Right ventricle myocardium superior (tissue), 1 donor: ENCODE measurements around the gene SMYD3. TPM values are rescaled to one million over a fixed set of nuclear protein-coding genes. Genes with fewer than 3 reads are reported as not detected.
"Not testable (repeated sequence)": the region's sequence is repeated elsewhere in the genome, so short reads cannot be mapped to it uniquely, and the experiment has no call there.

Experiments used
- ATAC-seq: fragments of 200-7000 bp; cut with Tn5 transposase; one replicate; pipeline ENCODE4 v1.9.1; 2020; ENCODE audit warnings: mild to moderate bottlenecking; ENCODE audit not compliant: poor library complexity
- DNase-seq: peaks from one replicate; pipeline ENCODE4 v3.0.0-alpha.2; 2020
- intact Hi-C: fragments of 100-400 bp; cut with DNase I; formaldehyde crosslinking; loops from one replicate; pipeline ENCODE4 v1.11.2; 2022
- total RNA-seq: library from RNA; stranded (reverse); fragmentation: NEBNext Ultra II Directional; extraction: Animal tissue kit (Norgen Biotek cat#: 25700); gene quantifications from one replicate; pipeline ENCODE4 v1.2.1, GENCODE V29; 2021
- donor health status: DM: no; HTN: yes; CAD: no; lungs with severe emphysema.

The SMYD3 gene
- total RNA-seq, 1 donor from 2014 or later, result 9.4 TPM

GRCh38 chr1:245987577-245987976, 519.5 kb downstream of the SMYD3 start:
- intact Hi-C loops, result no loop called here
- ATAC-seq, result no peak
- no peak for DNase-seq

DNA sequence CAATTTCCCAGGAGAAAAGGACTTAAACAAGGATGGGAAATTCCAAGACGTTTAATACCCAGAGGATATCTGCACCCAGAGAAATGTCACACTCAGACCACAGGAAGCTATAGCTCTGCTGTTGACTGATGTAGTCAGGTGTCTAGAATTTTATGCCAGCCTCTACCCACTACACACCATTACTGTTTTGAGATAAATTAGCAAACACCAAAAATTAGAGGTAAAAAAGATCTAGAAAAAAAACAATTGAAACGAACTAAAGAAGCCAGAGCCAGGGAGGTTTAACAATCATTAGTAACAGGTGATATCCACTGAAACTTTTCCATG, 519.9 kb downstream of the SMYD3 start:
- DNase-seq (no peak), ATAC-seq (no peak)
- intact Hi-C loops, result no loop called here

DNA sequence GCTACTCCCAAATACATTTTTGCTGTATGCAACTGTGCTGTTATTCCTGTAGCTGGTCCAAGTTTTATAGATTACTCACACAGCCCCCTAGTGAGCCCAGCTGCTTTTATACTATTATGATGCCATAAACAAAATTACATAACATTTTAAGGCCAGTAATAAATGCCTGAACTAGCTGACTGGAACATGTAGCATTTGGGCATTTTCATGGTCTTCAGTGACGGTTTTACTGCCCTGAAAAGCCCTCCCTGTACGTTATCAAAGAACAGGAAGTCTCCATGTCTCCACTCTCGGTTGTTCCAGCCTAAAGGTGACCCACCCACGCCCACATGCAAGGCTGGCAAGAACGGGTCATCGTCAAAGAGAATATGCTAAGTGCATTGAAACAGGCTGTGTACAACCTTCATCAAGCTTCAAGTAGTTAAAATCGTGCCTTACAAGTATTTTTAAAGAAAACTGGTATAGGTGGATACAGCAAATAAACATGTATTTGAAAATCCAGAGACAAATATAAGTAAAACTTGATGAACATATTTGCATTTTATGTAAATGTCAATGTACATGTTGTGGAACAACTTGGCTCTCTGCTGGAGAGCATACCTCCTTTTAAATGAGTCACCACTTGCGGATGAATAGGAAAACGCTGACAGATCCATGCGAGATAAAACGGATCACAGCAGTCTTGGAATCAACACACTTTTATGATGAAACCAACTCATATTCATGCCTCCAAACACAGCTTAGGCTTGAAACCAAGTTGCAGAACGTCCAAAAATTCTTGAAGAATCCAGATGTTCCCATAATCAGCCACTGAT, 520.5 kb downstream of the SMYD3 start:
- DNase-seq (no peak), ATAC-seq (no peak)
- intact Hi-C loops, result no loop called here

DNA sequence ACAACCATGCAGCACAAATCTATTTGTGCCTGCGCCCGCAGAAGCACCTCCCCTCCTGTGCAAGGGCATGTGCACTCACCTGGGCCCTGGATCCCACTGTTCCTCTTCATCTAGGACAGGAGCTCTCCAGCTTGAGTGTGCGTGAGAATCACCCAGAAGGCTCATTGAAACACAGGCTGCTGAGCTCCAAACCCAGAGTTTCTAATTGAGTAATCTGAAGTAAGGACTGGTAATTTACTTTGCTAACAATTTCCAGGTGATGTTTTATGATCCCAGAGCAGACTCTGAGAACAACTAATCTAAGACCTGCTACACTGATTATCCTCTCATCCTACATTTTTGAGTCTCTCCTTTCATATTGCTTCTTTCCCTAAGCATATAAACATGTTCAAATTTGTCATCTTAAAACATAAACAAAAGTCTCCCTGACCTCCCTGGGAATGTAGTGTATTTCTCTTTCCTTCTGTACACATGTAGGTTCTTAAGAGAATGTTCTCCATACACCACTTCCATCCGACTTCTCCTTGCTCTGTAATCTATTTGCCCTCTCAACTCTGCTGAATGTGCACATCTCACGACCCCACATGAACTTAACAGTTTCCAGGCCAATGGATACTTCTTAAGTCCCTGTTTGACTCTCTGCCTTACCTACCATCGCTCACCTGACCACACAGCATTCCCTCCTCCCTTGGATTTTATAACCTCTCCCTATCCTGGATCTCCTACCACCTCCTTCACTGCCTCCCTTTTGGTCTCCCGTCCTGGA, 522.5 kb downstream of the SMYD3 start:
- intact Hi-C loops, result no loop called here
- ATAC-seq (no peak), DNase-seq (no peak)

GRCh38 chr1:245983294-245983967, 523.6 kb downstream of the SMYD3 start:
- ATAC-seq (no peak), DNase-seq (no peak)
- intact Hi-C loops, result no loop called here

DNA sequence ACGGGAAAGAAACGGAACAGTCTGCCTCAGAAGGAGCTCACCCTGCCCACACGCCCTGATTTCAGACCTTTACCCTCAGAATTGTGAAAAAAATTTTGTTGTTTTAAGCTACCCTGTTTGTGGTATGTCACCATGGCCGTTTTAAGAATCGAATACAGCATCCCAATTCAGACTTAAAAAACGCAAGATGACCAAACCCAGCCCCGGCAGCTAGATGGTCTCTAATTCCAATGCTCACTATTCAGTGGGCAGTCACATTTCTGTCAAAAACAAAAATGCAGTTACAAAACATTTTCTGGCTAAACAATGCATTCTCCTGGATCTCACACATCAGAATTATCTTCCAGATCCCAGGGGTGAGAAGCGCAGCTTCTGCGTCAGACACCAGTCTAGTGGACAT, 527.5 kb downstream of the SMYD3 start:
- no peak for DNase-seq
- ATAC-seq, result no peak
- intact Hi-C loops, result no loop called here

GRCh38 chr1:245978915-245979314, 528.2 kb downstream of the SMYD3 start:
- ATAC-seq, result no peak
- DNase-seq, result no peak
- intact Hi-C loops, result no loop called here

DNA sequence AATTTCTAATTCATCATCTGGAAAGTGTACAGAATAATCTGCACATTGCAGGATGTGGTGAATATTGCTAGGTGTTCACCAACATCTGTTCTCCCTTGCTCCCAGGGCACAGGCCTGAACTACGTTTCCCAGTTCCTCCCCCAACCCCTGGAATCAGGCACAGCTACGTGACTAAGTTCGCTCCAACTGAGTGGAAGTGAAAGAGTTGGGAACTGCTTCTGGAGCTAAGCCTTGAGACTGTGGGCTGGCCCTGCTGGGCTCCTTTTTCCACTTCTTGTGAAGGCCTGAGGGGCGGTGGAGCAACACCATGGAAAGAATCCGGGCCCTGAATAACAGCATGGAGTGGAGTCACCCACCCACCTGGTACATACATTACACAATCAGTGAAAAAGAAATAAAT, 534.6 kb downstream of the SMYD3 start:
- intact Hi-C loops, result no loop called here
- DNase-seq (no peak), ATAC-seq (no peak)

GRCh38 chr1:245971711-245972085, 535.4 kb downstream of the SMYD3 start:
- DNase-seq (no peak), ATAC-seq (no peak)
- intact Hi-C loops, result no loop called here

- DNase-seq, intact Hi-C loops, ATAC-seq: not testable (repeated sequence)
Observed at GRCh38 chr1:245971076-245971710, 535.9 kb downstream of the SMYD3 start.

DNA sequence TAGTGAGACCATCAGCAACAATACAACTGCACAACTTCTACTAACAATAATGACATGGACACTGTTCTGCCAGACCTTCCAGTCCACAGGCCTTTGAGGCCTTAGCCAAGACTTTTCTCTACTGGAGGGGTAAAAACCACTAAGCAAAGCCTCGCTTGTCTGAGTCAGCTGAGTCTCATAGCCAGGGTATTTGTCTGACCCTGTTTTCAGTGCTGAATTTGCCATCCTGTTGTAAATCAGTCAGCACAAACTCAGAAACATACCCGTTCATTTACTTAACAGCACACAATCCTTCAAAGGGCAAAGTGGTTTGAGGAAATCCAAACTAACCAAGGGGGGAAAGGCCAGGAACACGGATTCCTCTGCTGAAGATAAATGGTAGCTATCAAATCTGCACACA, 537.8 kb downstream of the SMYD3 start:
- no peak for DNase-seq
- intact Hi-C loops, result no loop called here
- ATAC-seq, result no peak

- intact Hi-C loops, result no loop called here
- ATAC-seq (no peak), DNase-seq (no peak)
Observed at GRCh38 chr1:245968775-245969174, 538.3 kb downstream of the SMYD3 start.

GRCh38 chr1:245965398-245965797, 541.7 kb downstream of the SMYD3 start:
- ATAC-seq (no peak), DNase-seq (no peak)
- intact Hi-C loops, result no loop called here

GRCh38 chr1:245963649-245964048, 543.4 kb downstream of the SMYD3 start:
- ATAC-seq (no peak), DNase-seq (no peak)
- intact Hi-C loops, result no loop called here

DNA sequence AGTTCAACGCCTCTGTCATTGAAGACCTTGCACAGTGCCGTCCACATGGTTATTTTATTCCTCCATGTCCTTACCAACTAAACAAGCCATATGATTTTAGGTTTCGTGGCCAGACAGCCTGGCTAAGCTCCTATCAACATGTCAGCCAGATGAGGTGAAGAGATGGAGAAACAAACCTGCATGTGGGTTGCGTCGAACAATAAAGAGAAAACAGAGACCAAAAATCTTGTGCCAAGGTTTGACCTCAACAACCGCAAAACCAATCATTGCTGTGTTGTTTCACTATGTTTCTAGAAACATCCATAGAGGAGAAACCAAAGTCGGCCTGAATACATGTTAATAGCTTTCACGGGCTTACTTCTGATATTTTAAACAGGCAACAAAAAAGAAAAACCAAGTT, 544.6 kb downstream of the SMYD3 start:
- ATAC-seq (no peak), DNase-seq (no peak)
- intact Hi-C loops, result no loop called here

GRCh38 chr1:245961137-245961540, 545.9 kb downstream of the SMYD3 start:
- DNase-seq, result no peak
- no peak for ATAC-seq
- intact Hi-C loops, result no loop called here

- no peak for ATAC-seq
- DNase-seq, result no peak
- intact Hi-C loops, result no loop called here
Observed at GRCh38 chr1:245960171-245960570, 546.9 kb downstream of the SMYD3 start.

GRCh38 chr1:245958016-245958415, 549.1 kb downstream of the SMYD3 start:
- DNase-seq (no peak), ATAC-seq (no peak)
- intact Hi-C loops, result no loop called here

DNA sequence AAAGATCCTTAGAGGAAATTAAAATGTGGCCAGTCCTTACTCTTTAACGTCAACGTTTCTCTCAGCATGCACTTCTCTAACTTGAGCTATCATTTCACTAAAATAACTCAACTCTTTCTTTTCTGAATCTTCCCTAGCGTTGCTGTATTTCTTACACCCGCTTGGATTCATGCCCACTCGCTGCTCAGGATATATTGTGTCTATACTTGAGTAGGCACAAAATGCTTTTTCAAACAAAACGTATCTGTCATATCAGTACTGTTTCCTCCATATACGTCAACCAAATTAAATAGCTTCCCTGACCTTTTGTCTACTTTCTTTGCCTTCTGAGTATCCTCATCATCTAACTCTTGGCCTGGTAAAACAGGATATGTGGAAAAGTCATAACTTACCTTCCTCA, 549.7 kb downstream of the SMYD3 start:
- intact Hi-C loops, result no loop called here
- DNase-seq, result no peak
- no peak for ATAC-seq
